ENCODE measurements around the gene EME1.

The EME1 gene

GRCh38 chr17:50337956-50338355 is 35.1 kb upstream of the EME1 start:
- no peak for DNase-seq (ENCODE audit: insufficient read length)

DNA sequence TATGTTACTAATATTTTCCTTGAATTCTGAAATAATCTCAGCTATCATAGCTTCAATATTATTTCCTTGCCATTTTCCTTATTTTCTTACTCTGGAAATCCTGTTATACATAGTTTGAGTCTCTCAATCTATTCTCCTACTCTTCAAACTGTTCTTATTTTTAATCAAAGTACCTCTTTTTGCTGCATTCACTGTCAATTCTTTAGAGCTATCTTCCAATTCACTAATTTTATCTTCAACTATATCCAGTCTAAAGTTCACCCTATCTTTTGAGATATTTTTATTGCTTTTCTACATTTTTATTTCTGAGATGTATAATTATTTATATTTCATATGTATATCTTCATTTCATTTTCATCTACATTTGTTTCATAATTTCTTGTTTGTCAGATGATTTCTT is 34.4 kb upstream of the EME1 start:
- TF ChIP-seq POLR2AphosphoS5 (IDR thresholded peaks at IDR 0.05; ENCODE audit: low read depth, low read length): no peak
- no peak for TF ChIP-seq TAF1 (IDR thresholded peaks at IDR 0.05; ENCODE audit: borderline replicate concordance, low read depth, low read length)
- TF ChIP-seq POLR2A (IDR thresholded peaks at IDR 0.05; ENCODE audit: low read depth, low read length): no peak
- DNase-seq (ENCODE audit: insufficient read length): no peak
- FAIRE-seq: no peak

More at GRCh38 chr17:50337956-50338355, 35.1 kb upstream of the EME1 start:
- TF ChIP-seq TAF1 (IDR thresholded peaks at IDR 0.05; ENCODE audit: borderline replicate concordance, low read depth, low read length): no peak
- no peak for TF ChIP-seq POLR2A (IDR thresholded peaks at IDR 0.05; ENCODE audit: low read depth, low read length)
- TF ChIP-seq POLR2AphosphoS5 (IDR thresholded peaks at IDR 0.05; ENCODE audit: low read depth, low read length): no peak
- no peak for FAIRE-seq

- TF ChIP-seq POLR2AphosphoS5 (IDR thresholded peaks at IDR 0.05; ENCODE audit: low read depth, low read length) (no peak), TAF1 (IDR thresholded peaks at IDR 0.05; ENCODE audit: borderline replicate concordance, low read depth, low read length) (no peak), POLR2A (IDR thresholded peaks at IDR 0.05; ENCODE audit: low read depth, low read length) (no peak)
- DNase-seq (ENCODE audit: insufficient read length) (no peak), FAIRE-seq (no peak)
These were observed 33.6 kb upstream of the EME1 start for GRCh38 chr17:50339381-50339780.

DNA sequence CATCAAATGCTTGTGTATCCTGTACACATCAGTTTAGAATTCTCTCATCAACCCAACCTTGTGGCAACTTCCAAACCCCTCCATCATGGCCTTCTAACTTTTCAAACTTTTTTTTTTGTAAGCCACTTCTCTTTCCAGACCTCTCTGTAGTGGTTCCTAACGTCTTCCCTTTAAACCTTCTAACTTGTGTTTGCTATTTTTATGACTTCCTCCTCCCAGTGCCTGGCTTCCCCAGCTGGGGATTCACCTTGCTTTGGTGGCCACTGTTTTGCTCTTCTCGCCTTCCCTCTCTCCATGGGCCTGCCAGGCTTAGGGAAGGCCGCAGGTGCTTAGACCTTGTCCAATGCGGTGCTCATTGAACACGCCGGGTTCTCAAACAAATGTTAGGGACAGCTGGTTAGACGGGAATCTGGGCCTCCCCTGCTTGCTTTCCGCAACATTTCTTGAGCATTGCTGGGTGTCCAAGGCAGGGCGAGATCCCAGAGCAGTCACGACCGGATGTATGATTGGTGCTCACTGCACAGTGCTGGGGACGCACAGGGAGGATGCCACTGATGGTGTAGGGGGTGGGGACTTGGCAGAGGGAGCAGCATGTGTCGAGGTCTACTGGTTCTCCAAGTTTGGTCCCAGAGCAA is 28.2 kb upstream of the EME1 start:
- no peak for TF ChIP-seq TAF1 (IDR thresholded peaks at IDR 0.05; ENCODE audit: borderline replicate concordance, low read depth, low read length)
- TF ChIP-seq POLR2A (IDR thresholded peaks at IDR 0.05; ENCODE audit: low read depth, low read length): no peak
- no peak for TF ChIP-seq POLR2AphosphoS5 (IDR thresholded peaks at IDR 0.05; ENCODE audit: low read depth, low read length)
- FAIRE-seq (peak; percentile 5), DNase-seq (ENCODE audit: insufficient read length) (no peak)

DNA sequence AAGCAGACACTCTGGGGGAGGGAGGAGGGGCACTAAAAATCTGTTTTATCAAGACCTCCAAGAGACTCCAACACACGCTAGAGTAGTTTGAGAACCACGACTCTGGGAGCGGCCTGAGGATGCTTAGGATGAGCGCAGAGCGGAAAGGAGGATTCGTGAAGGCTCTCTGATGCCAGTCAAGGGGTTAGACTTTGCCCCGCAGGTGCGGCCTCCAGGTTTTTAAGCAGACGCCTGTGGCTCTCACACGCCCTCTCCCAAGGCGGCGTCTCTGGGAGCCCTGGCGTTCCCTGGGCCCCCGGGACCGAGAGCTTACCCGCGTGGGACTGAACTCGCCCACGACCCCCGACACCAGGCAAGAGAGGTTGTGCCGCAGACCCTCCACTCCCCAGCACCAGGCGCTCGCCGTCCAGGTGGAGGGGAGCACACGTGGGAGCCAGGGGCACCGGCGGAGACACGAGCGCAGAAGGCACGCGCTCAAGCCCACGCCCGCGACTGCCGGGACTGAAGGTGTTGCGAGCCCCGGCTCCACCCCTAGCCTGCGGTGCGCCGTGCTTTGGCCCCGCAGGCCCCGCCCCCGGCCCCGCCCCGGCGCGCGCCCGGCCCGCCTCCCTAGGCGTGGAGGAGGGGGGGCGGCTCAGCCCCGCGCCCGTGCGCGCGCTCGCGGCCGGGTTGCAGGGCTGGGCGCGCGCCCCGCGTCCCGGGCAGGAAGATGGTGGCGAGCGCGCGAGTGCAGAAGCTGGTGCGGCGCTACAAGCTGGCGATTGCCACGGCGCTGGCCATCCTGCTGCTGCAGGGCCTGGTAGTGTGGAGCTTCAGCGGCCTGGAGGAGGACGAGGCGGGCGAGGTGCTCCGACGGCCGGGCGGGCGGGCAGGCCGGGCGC is 27.4 kb upstream of the EME1 start, which contains the start of gene XYLT2:
Gene XYLT2 (plus strand): TSS at position 695 of the 881 bp plus-strand sequence. CDS start 15 bp downstream, at position 710.
- peak; percentile 85 for FAIRE-seq
- TF ChIP-seq POLR2A (IDR thresholded peaks at IDR 0.05; ENCODE audit: low read depth, low read length): peak; percentile 82
- 0 out of 2 replicates have a peak, but pooled peaks have one; percentile 40 for TF ChIP-seq TAF1 (IDR thresholded peaks at IDR 0.05; ENCODE audit: borderline replicate concordance, low read depth, low read length)
- peak; percentile 38; the same call in 1 of the 2 replicates for TF ChIP-seq POLR2AphosphoS5 (IDR thresholded peaks at IDR 0.05; ENCODE audit: low read depth, low read length)

DNA sequence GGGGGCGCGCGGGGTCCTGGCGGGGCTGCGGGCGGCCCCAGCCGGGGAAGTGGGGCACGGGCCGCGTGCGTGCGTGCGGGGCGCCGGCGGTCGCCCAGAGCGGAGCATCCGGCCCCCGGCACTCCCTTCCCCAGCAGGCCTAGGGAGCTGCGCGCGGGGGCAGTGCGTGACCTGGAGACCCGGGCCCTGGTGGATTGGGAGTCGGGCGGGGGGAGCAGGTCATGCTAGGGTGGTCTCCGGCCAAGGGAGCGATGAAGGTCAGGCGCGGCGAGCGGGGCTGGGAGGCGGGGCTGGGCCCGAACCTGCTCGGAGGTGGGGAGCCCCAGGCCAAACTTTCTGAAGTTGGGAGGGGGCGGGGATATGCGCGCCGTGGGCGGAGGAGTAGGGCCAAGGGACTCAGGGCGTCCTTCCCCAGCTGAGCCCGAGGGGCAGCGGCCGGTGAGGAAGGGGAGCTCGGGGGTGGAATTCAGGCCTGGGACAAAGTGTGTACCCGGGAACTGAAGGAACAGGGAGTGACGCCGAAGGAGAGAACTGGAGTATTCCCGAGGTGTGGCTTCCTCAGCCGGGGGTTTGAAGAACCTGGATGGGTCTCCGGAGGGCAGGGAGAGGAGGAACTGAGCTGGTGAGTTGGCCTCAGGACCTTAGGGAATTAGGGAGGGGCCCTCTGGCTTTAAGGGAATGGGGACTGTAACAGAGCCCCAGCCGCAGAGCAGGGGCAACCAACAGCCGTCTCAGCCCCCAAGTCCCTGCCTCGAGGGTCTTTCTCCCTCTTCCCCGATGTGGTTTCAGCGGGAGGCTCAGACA is 26.5 kb upstream of the EME1 start:
- peak; percentile 27 for FAIRE-seq
- DNase-seq (ENCODE audit: insufficient read length): peak; percentile 60
- no peak for TF ChIP-seq POLR2A (IDR thresholded peaks at IDR 0.05; ENCODE audit: low read depth, low read length)
- no peak for TF ChIP-seq POLR2AphosphoS5 (IDR thresholded peaks at IDR 0.05; ENCODE audit: low read depth, low read length)
- no peak; the same call in 1 of the 2 replicates for TF ChIP-seq TAF1 (IDR thresholded peaks at IDR 0.05; ENCODE audit: borderline replicate concordance, low read depth, low read length)

More for the DNA sequence above, 27.4 kb upstream of the EME1 start, which contains the start of gene XYLT2:
- DNase-seq (ENCODE audit: insufficient read length): peak; percentile 95

GRCh38 chr17:50347117-50347893 is 25.7 kb upstream of the EME1 start:
- TF ChIP-seq POLR2AphosphoS5 (IDR thresholded peaks at IDR 0.05; ENCODE audit: low read depth, low read length) (no peak), TAF1 (IDR thresholded peaks at IDR 0.05; ENCODE audit: borderline replicate concordance, low read depth, low read length) (no peak), POLR2A (IDR thresholded peaks at IDR 0.05; ENCODE audit: low read depth, low read length) (peak; percentile 15; the same call in 1 of the 2 replicates)
- FAIRE-seq (no peak), DNase-seq (ENCODE audit: insufficient read length) (no peak)

DNA sequence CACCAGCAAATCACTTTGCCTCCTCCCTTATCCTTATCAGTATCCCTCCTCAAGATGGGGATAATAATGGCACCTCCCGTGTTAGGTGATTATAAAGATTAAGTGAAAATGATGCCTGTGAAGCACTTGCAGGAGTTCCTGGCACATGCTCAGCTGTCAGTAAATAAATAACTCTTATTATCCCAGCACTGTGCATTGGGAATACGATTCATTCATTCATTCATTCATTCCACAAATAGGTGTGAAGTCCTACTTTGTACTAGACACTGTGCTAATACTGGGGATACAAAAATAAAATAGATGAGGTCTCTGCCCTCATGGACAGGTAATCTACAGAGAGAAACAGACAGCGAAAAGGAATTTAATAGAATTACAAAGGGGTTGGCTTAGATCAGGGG is 25.1 kb upstream of the EME1 start:
- DNase-seq (ENCODE audit: insufficient read length) (no peak), FAIRE-seq (no peak)

DNA sequence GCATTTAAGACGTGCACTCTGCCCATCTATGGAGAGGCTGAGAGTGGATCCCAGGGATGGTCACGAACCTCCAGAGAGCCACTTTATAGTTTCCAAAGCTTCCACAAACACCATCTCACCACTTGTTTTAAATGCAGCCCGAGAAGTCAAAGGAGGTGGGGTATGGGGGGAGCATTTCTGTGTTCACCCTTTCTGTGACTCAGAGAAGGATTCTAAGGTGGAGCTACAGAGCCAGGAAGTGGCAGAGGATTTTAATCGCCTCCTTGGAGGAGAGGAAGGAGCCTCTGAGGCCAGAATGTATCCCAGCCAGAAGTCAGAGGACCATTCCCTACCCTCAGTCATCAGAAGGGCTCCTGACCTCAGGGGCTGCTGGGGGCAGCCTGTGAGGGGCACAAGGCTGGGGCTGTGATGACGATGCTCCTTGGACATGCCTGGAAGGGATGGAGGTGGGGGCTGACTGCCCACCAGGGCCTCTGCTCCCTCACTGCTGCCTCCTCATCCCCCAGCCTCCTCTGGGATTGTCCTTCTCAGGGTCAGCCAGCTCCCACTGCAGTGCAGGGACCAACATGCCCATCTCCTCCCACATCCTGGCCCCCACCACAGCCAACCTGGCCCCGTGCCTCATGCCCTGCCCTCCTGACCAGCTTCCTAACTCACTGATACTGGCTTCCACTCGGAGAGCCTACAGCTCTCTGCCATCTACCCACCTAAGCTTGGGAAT is 24.3 kb upstream of the EME1 start:
- TF ChIP-seq POLR2A (IDR thresholded peaks at IDR 0.05; ENCODE audit: low read depth, low read length) (no peak), TAF1 (IDR thresholded peaks at IDR 0.05; ENCODE audit: borderline replicate concordance, low read depth, low read length) (no peak), POLR2AphosphoS5 (IDR thresholded peaks at IDR 0.05; ENCODE audit: low read depth, low read length) (no peak; the same call in 1 of the 2 replicates)
- DNase-seq (ENCODE audit: insufficient read length) (no peak), FAIRE-seq (no peak)

More for the DNA sequence above, 25.1 kb upstream of the EME1 start:
- no peak for TF ChIP-seq POLR2AphosphoS5 (IDR thresholded peaks at IDR 0.05; ENCODE audit: low read depth, low read length)
- TF ChIP-seq POLR2A (IDR thresholded peaks at IDR 0.05; ENCODE audit: low read depth, low read length): no peak
- no peak for TF ChIP-seq TAF1 (IDR thresholded peaks at IDR 0.05; ENCODE audit: borderline replicate concordance, low read depth, low read length)

GRCh38 chr17:50349243-50349600 is 23.8 kb upstream of the EME1 start:
- DNase-seq (ENCODE audit: insufficient read length): no peak
- FAIRE-seq: no peak
- TF ChIP-seq TAF1 (IDR thresholded peaks at IDR 0.05; ENCODE audit: borderline replicate concordance, low read depth, low read length) (no peak), POLR2A (IDR thresholded peaks at IDR 0.05; ENCODE audit: low read depth, low read length) (no peak), POLR2AphosphoS5 (IDR thresholded peaks at IDR 0.05; ENCODE audit: low read depth, low read length) (no peak)

Measured in GM12892 (cell line).